GM21515 (cell line): Measurements from ENCODE around the gene ADGRG6.

Experiments
- ATAC-seq: cut with Tn5 transposase; IDR thresholded peaks from one replicate; pipeline ENCODE4 v1.9.1; 2021; ENCODE audit not compliant: unreplicated experiment

Gene ADGRG6

DNA sequence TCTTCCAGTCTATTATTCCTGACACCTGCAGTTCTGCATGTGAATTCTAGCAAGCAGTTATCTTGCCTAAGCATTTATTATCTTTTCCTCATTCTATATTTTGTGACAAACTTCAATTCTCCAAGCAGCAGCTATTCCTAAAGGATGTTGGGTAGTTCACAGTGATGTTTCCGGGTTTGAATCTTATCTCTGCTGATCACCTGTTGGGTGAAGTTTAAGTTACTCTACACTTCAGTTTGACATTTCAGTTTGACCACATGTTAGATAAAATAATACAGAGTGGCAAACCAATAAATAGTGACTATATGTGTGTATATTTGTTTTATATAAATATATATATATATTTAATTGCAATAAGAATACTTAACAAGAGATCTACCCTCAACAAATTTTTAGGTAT lies 168.6 kb downstream of the ADGRG6 start:
- no peak for ATAC-seq

DNA sequence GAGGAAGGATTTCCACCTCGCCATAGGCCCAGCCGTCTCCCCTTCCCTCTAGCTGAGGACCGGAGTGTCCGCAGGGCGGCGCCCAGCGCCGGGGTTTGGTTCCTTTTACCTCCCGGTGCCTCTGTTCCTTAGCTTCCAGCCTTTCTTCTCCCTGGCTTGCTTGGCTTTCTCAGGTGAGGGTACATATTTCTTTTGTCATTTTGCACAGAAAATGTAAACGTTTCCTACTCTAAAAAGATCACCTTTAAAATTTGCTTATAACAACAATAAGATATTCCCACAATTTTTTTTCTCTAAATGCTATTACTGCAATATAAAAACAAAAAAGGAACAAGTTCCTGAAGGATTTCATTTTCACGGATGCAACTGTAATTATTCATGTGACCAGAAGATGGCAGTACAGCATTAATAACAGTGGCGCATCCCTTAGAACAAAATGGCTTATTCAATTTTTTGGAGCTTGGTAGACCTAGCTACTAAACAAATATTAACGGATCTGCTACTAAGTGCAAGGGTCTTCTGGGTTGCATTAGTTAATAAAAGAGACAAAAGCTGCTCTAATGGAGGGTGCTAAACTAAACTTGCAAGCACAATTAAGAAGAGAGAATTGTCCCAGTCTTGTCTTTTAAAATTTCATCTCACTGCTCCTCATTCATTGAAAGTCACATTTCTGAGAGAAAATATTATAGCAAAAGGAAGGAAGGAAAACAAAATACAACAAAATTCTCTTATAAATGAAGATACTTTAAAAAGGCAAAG lies 172.9 kb downstream of the ADGRG6 start:
- ATAC-seq, result peak; percentile 65

DNA sequence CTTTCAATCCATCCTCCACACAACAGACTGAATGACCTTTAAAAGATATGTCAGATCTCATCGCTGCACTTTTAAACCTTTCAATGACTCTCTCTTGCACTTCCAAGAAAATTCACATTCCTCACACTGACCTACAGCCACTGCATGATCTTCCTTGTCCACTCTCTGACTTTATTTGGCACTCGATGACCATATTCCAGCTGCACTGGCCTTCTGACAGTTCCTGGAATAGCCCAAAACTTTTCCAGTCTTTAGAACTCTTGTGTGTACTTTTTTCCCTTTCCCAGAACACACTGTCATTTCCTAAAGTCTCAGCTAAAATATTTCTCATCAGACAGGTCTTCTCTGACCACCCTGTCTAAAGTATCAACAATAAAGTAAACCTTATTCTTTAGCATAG lies 174.6 kb downstream of the ADGRG6 start:
- no peak for ATAC-seq

DNA sequence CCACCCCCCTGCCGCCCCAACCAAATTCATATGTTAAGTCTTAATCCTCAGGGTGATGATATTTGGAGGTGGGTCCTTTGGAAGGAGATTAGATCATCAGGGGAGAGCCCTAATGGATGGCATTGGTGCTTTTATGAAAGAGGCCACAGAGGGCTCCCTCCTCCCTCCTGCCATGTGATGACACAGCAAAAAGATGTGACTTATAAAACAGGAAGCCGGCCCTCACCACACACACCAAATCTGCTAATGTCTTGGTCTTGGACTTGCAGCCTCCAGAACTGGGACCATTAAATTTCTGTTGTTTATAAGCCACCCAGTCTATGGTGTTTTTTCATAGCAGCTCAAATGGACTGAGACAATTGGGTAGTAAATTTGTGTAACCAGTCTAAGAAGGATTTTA lies 176.3 kb downstream of the ADGRG6 start:
- no peak for ATAC-seq

DNA sequence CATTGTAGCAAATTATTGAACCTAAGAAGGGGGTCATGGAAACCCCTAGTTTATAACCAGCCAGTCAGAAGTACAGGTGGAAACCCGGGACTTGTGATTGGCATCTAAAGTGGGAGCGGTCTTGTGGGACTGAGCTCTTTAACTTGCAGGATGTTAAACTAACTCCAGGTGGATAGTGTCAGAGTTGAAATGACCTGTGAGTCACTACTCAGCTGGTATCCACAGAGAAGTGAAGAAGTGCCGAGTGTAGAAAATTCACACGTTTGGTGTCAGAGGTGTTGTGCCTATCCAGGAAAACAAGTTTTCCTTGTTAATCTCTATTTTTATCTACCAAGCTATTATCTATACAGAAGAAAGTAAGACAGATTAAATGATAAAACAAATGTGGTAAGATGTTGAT lies 179.7 kb downstream of the ADGRG6 start:
- ATAC-seq, result no peak

DNA sequence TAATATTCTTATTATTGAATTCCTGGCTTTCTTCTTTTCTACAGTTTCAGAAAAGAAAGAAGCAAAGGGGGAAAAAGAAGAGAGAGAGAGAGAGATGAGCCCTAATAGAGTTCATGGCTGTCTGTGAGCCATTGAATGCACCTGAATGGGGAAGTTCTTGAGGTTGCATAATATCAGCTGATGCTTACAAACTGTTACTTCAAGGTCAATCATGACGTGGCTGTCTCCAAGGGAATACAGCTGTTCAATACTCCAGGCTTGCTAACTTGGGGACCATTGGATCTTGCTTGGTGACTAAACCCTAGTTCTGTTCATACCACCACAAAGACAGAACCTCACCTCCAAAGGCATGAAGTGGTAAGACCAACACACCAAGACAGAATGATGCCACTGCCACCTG lies 180.4 kb downstream of the ADGRG6 start:
- no peak for ATAC-seq

DNA sequence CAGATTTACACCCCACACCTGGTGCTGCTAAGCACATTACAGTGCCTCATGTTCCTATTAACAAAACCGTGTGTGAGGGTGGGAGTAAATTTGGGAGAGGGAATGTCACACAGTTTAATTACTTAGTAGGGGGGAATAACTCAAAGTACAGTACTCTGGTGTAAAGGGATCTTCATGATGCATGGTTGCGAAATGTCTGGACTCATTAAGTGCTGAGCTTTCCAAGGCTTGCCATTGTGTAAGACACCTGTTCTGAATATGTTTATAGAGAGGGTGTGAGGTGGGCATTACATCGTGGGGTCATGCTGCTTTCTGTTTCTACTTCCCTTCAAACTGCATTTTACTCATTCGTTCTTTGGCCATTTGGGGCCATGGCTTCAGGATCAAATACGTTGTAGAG lies 181.2 kb downstream of the ADGRG6 start:
- ATAC-seq, result no peak

DNA sequence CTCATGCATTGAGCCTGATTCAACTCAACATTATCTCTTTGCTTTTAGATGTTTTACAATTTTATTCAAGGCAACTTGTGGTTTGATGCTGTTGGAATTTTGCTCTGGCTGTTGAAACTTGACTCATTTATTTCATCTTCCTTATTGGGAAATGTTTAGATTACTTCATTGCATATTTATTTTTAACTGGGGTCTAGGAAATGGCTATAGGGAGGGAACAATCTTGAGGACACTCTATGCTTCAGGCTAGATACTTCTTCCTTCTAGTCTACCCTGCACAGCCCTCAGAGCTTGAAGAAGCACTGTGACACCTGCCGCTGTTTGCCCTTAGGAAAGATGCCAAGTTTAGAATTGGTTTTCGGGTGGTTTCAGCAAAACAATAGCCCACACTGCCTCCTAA lies 183.4 kb downstream of the ADGRG6 start:
- ATAC-seq, result no peak

DNA sequence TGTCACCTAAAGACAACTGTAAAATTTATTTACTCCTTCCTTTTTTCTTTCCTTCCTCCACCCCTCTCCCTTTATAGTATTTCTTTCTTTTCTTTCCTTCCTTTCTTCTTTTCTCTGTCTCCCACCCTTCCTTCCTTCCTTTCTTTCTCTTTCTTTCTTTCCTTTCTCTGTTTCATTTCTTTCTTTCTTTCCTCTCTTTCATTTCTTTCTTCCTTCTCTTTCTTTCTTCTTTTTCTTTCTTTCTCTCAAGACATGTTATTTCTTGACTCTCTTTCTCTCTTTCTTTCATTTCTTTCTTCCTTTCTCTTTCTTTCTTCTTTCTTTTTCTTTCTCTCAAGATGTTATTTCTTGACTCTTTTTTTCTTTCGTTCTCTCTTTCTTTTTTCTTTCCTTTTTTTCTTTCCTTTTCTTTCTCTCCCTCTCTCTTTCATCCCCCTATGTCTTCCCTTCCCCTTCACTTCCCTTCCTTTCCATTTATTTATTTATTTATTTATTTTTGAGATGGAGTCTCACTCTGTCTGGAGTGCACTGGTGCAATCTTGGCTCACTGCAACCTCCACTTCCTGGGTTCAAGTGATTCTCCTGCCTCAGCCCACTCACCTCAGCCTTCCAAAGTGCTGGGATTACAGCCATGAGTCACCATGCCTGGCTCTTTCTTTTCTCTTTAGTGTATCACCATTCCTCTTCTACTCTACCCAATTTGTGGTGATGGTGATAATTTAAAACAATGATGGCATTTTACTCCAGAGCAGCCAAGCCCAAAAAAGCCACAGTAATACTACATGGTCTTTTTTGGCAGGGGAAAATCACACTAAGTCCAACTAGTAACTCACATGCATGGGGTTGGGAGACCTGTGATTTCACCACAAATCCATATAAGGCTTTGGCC lies 188.2 kb downstream of the ADGRG6 start:
- ATAC-seq, result no peak
